Measurements from ENCODE around the gene MBD4.
"Not testable (repeated sequence)": the region's sequence is repeated elsewhere in the genome, so short reads cannot be mapped to it uniquely, and the experiment has no call there.

The MBD4 gene

DNA sequence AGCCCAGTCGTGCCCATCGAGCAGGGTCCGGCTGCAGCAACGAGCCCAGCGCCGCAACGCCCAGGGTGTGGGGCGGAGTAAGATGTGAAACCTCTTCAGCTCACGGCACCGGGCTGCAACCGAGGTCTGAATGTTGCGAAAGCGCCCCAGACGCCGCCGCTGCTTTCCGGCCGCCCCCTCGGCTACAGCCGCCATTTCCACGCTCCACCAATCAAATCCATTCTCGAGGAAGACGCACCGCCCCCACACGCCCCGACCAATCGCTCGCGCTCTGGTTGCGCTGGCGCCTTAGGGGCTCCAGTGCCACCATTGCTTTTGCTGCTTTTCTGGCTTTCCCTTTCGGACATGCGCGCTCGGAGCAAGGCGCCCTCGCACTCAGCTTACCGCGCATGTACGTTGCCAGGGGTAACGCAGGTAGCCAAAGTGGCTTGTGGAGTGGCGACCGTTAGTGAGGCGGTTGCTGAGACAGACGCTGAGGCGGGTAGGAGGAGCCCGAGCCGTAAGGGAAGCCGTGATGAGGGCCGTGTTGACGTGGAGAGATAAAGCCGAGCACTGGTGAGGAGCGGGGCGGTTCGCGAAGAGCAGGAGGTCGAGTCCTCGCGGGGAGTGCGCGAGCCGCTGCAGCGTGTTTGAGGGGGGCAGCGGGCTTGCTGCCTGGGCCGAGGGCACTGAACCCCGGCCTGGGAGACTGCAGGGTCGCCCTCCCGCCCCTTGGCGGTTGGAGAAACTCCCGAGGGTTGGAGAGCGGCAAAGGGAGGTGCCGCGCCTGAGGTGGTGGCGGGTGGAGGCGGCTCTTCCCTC is at the start of gene MBD4, which contains the start of gene IFT122:
Gene MBD4 (minus strand): TSS at position 132 of the 801 bp plus-strand sequence. CDS start 115 bp downstream, at position 17.
Gene IFT122 (plus strand): TSS at position 408 of the 801 bp plus-strand sequence. CDS start 107 bp downstream, at position 515.
- DNase-seq: peak; percentile 100

GRCh38 chr3:129489258-129489657 is 49.5 kb upstream of the MBD4 start:
- not testable (repeated sequence) for DNase-seq

GRCh38 chr3:129487868-129488335 is 48.2 kb upstream of the MBD4 start:
- DNase-seq: not testable (repeated sequence)

DNA sequence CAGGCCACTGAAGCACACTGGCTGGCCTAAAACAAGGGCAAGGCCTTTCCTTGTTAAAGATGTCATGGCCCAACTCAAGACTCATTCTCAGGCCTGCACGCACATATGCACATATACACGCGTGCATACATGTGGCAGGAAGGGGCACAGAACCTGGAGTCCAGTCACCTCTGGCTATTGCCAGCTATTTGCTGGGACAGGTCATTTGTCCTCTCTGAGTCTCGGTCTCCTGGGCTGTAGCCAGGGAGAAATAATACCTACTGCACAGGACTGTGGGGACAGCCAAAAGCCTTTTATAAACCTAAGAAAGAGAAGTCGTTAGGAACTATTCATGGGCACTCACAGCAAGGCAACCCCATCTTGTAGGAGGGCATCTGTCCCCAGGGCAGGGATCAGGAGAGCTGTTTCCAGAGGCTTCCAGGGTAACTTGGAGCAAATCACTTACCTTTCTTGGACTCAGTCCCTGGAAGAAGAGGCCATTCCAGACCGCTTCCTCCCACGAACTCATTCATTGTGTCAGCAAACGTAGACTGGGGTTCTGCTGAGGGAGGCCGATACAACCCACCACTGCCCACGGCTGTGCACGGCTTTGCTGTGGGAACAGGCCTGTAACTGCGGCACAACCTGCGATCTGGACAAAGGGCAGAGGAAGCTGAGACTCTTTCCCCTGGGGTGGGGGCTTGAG is 47.6 kb upstream of the MBD4 start:
- no peak for DNase-seq

- no peak for DNase-seq
Observed at GRCh38 chr3:129486664-129487035, 46.9 kb upstream of the MBD4 start.

DNA sequence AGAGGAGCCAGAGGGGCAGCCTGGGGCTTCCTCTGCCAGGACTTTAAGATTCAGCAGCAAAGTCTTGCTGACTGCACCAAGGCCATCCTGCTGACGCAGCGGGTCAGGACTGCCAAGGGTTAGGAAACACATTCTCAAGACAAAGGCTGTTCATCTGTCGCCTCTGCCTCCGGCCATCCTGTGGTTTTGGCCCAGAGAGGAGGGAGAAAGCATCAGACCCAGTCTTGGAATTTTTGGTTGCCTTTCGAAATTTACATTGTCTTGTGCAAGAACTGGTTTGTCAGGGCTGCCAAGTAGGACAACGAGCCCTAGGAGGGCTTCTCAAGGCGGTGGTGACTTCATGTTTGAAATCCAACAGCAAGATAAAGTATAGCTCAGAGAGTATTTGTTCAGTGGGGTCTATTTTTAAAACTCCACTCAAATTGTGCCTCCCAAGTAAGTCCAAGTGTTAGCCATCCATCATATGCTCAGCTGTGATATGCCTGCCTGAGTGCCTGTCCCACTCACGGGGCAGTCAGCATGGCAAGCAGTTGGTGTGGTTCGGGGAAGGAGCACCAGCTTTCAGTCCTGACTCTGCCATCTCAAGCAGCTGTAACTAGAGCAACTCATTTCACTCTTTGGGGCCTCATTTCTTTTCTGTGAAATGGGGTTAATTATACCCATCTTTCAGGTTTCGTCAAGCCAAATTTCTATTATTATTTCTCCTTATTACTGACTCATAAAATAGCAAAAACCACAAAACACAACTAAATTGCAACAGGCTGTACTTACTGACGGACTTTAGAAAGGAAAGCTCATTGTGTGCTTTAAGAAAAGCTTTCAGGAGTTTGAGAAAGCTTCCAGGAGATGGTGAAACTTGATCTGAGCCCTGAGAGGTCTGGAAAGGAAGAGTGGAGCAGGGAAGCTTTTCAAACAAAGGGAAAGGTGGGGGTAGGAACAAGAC is 46.2 kb upstream of the MBD4 start:
- no peak for DNase-seq

DNA sequence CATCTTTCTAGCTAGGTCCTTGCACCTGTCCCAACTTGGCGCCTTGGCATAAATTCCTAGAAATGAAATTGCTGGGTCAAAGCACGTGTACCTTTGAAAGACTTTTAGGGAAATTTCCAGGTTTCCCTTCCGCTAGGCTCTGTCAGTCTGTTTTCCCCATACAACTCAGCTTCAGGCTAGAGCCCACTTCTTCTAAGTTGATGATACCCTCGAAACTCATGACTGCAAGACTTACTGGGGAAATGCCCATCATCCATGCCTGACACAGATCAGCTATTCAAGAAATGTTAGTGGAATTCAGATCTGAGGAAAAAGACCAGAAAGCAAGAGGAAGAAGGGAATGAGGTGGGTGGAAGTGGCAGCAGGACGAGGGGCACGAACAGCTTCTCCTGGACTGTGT is 45.4 kb upstream of the MBD4 start:
- not testable (repeated sequence) for DNase-seq

GRCh38 chr3:129483870-129484269 is 44.1 kb upstream of the MBD4 start:
- no peak for DNase-seq

GRCh38 chr3:129482721-129483120 is 43.0 kb upstream of the MBD4 start:
- no peak for DNase-seq

DNA sequence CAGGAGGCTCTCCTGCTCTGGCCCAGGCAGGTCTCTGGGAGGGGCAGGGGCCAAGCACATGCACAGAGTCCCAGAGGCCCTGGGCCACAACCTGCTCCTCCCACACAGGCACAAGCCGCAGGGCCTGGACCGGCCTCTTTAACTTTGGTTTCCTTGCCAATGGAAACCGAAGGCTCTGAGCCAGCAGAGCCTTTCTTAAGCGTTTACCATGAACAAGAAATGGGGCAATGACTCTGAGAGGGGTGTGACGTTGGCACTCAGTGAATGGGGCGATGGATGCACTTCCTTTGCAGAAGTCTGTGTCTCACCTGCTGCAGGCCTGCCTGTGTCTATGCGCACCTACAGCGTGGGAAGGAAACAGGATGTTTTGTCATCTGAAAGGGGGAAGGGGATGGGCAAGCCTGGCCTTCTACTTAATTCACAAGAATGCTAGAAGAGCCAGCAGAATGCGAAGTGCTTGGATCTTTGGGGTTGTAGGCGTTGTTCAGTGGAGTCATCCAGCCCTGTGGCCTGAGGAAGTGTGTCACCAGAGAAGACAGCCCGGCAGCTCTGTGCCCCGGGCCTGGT is 42.1 kb upstream of the MBD4 start:
- DNase-seq: no peak

DNA sequence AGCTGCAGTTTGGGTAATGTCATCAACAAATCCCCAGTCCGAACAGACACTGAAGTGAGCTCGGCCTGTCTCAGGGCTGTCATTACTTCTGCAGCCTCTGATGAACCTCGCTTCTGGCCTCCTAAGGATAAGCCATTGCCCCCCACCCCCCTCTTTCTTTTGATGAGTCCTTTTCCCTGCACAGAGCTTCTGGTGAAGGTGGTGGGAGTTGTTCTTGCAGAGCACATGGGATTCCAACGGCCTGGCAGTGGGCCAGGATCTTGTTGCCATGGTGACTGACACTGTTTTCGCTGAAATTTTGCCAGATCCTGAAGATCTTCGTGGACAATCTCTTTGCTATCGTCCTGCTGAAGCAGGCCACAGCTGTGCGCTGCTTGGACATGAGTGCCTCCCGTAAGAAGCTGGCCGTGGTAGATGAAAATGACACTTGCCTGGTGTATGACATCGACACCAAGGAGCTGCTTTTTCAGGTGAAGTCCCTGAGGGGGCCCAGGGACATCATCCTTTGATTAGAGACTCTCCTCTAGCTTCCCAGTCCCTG is 41.5 kb upstream of the MBD4 start:
- not testable (repeated sequence) for DNase-seq

GRCh38 chr3:129476586-129476985 is 36.8 kb upstream of the MBD4 start:
- DNase-seq: no peak

GRCh38 chr3:129475863-129476262 is 36.1 kb upstream of the MBD4 start:
- DNase-seq: no peak

DNA sequence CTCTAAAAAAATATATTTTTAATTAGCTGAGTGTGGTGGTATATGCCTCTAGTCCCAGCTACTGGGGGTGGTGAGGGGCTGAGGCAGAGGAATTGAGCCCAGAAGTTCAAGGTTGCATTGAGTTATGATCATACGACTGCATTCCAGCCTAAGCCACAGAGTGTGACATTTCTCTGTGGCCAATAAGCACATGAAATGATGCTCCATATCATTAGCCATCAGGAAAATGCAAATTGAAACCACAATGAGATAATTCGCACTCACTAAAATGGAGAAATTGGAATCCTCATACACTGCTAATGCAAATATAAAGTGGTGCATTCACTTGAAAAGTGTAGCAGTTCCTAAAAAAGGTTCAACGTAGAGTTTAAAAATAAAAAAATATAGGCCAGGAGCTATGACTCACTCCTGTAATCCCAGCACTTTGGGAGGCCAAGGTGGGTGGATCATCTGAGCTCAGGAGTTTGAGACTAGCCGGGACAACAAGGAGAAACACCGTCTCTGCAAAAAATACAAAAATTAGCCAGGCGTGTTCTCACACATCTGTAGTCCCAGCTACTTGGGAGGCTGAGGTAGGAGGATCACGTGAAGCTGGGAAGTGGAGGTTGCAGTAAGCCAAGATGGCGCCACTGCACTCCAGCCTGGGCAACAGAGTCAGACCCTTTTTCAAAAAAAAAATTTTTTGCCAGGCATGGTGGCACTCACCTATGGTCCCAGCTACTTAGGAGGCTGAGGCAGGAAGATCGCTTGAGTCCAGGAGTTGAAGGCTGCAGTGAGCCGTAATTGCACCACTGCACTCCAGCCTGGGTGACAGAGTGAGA is 35.4 kb upstream of the MBD4 start:
- no peak for DNase-seq

DNA sequence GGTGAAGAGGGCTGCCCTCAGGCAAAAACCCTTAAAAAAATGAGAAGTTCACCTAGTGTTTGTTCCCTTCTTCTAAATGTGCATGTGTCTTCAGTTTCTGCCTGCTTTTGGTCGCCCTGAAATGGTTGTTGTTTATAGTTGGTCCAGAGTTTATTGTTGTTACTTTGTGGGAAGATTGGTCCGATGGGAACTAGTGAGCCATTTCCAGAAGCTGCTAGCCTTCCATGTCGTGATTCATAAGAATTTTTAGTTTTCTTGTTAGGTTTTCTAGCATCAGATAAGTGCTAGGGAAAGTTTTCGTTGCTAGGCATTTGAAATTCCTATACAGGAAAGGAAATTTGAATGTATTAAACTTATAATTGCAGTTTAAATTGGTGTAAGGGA is 34.0 kb upstream of the MBD4 start:
- DNase-seq: no peak

DNA sequence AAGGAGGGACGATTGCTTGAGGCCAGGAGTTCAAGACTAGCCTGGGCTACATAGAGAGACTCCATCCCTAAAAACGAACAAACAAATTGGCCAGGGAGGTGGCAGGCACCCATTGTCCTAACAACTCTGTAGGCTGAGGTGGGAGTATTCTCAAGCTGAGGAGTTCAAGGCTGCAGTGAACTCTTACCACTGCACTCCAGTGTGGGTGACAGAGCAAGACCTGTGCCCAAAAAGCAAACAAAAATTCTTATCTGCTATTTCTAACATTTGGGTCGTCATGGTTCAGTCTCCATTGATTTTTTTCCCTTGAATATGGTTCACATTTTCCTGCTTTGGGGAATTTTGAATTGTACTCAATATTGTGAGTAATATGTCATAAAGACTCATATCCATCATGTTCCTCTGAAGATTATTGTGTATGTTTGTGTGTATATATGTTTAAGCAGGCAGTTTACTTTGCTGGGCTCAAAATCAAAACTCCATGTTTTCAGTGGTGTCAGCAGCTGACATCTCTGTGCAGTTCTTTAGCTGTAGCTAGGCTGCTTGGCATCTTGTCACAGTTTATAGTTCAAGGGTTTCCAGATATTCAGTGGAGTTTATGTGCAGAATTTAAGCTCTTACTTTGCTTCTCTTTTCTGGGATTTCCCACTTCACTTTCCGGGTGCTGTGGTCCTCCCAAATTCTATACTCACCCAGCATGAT is 33.5 kb upstream of the MBD4 start:
- DNase-seq: no peak

DNA sequence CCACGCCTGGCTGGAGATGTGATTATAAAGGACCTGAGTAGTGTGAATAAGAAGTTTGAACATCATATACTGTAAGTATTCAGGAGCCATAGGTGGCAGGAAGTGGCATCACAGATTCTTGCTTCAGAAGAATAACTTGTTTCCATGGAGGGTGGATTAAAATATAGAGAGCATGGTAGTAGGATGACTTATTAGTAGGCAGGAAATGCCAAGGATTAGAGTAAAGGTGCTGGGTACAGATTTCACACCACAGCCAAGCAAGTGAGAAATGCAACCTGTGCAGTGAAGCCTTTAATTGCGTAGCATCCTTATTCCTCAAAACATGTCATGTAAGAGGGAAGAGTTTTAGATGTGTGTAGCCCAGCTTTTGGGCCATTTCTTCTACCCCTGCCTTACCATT is 31.1 kb upstream of the MBD4 start:
- DNase-seq: no peak

GRCh38 chr3:129469026-129469425 is 29.3 kb upstream of the MBD4 start:
- no peak for DNase-seq

DNA sequence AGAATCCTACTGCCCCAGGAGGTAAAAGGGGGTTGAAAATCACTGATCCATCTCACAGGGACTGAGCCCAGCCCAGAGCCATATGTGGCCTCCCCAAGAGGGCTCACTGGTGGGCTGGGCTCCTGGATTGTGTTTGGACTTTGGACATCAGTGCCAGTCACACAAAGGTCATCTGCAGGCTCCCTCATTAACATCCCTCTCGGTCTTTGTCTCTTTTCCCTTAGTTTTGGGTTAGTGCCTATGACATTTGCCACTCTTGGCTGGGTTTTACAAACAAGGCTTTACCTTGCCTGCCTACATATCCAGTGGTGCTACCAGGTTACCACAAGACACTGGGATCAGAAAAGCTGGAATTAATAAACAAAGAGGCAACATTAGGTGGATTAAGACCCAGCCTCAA is 28.2 kb upstream of the MBD4 start:
- no peak for DNase-seq

DNA sequence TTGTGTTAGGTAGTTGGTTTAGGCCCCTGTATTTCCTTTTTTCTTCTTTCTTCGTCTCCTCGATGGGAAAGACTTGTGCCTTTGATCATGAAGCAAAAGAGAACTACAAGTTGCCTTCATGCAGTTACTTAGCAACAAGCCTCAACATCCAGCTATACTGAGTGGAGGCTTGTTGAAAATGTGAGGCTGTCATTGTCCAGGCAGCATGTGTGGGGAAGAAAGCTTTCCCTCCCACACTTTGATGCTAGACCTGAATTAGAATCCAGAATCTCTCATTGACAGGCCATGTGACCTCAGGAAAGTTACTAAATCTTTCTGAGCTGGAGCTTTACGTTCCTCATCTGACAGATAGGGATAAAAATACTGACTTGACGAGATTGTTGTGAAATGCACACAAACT is 24.0 kb upstream of the MBD4 start:
- no peak for DNase-seq

GRCh38 chr3:129463094-129463493 is 23.3 kb upstream of the MBD4 start:
- no peak for DNase-seq

Data from NCI-H1105 (cell line).